ENCODE results near the gene TMEM243. TPM values are rescaled to one million over a fixed set of nuclear protein-coding genes. Genes with fewer than 3 reads are reported as not detected.

Gene TMEM243
- total and polyA plus RNA-seq, 2 experiments from 2014 or later, result 44.5 to 82.5 TPM

GRCh38 chr7:87190783-87191182, 28.7 kb downstream of the TMEM243 start (continued):
- TF ChIP-seq CTCF (conservative IDR thresholded peaks at IDR 0.05; ENCODE audit: low read depth in 2 of 2) (no peak), POLR2AphosphoS5 (IDR thresholded peaks at IDR 0.05; ENCODE audit: low read depth) (no peak)

GRCh38 chr7:87188930-87189329, 30.6 kb downstream of the TMEM243 start:
- no peak overlapping the region for H3K4me3 ChIP-seq
- H3K9me2 ChIP-seq (ENCODE audit: insufficient read depth), result no peaks in the 10 kb centered on the region
- no peak overlapping the region for H3K4me2 ChIP-seq
- peaks cover 78% of the 10 kb centered on the region for H3K36me3 Mint-ChIP-seq (ENCODE audit: low read depth)
- H3K27ac Mint-ChIP-seq, result no peak overlapping the region
- no peak overlapping the region for H3K4me3 Mint-ChIP-seq
- peaks cover 92% of the 10 kb centered on the region for H3K36me3 ChIP-seq (ENCODE audit: insufficient read depth)
- H3K9me3 Mint-ChIP-seq, result no peaks in the 10 kb centered on the region
- no peak overlapping the region for H3K27ac ChIP-seq (ENCODE audit: low read depth)
- H3K79me2 ChIP-seq (replicated peaks; ENCODE audit: insufficient read depth), result no peaks in the 10 kb centered on the region; the same call in 1 of the 2 replicates
- no peak for DNase-seq (ENCODE audit: low spot score)
- H4K20me1 ChIP-seq (replicated peaks; ENCODE audit: insufficient read depth), result peaks cover 14% of the 10 kb centered on the region
- H3F3A ChIP-seq (replicated peaks; ENCODE audit: low read depth), result no peaks in the 10 kb centered on the region; the same call in 1 of the 2 replicates
- H3K27me3 Mint-ChIP-seq (ENCODE audit: insufficient read depth, low read depth, poor library complexity), result no peaks in the 10 kb centered on the region
- no peaks in the 10 kb centered on the region for H3K27me3 ChIP-seq (ENCODE audit: insufficient read depth)
- no peak overlapping the region for H2AFZ ChIP-seq
- H3K4me1 ChIP-seq (ENCODE audit: insufficient read depth), result no peaks in the 10 kb centered on the region
- no peak for ATAC-seq
- H3K4me1 Mint-ChIP-seq, result no peaks in the 10 kb centered on the region
- TF ChIP-seq ZNF331 (CRISPR knock-in tag; IDR thresholded peaks at IDR 0.05; ENCODE audit: low read depth) (no peak), STAT1 (IDR thresholded peaks at IDR 0.05; ENCODE audit: unreplicated experiment) (no peak), CREB1 (CRISPR knock-in tag; IDR thresholded peaks at IDR 0.05; ENCODE audit: low read depth) (no peak), NANOG (IDR thresholded peaks at IDR 0.05; ENCODE audit: borderline replicate concordance) (no peak), JUNB (IDR thresholded peaks at IDR 0.05; ENCODE audit: unreplicated experiment) (no peak), REST (IDR thresholded peaks at IDR 0.05; ENCODE audit: unreplicated experiment) (no peak), POLR2AphosphoS5 (IDR thresholded peaks at IDR 0.05; ENCODE audit: low read depth) (no peak), CTCF (conservative IDR thresholded peaks at IDR 0.05; ENCODE audit: low read depth in 2 of 2) (no peak), EZH2phosphoT487 (IDR thresholded peaks at IDR 0.05; ENCODE audit: unreplicated experiment) (no peak), ETS1 (IDR thresholded peaks at IDR 0.05) (no peak)

Data from GM23338 (cell line).